Stimulated activated naive CD8-positive, alpha-beta T cell treated with anti-CD3 and anti-CD28 coated beads, Interleukin-15, Interleukin-2, amounts not matched to agents 100 ng/mL and 50 ng/mL, for 24 hours (primary cell): Measurements from ENCODE around the gene PHLDB2.

Source experiments
- H3K27ac Mint-ChIP-seq: one replicate; pipeline ENCODE4 v1.8.0; 2021; ENCODE audit warnings: mild to moderate bottlenecking, mixed read lengths
- H3K27me3 Mint-ChIP-seq: one replicate; pipeline ENCODE4 v1.8.0; 2021; ENCODE audit warnings: mixed read lengths
- H3K36me3 Mint-ChIP-seq: one replicate; pipeline ENCODE4 v1.8.0; 2021; ENCODE audit warnings: low read depth, mixed read lengths
- H3K4me1 Mint-ChIP-seq: one replicate; pipeline ENCODE4 v1.8.0; 2021; ENCODE audit warnings: low read depth, mixed read lengths
- H3K4me3 Mint-ChIP-seq: one replicate; pipeline ENCODE4 v1.8.0; 2021; ENCODE audit warnings: mild to moderate bottlenecking, mixed read lengths
- H3K9me3 Mint-ChIP-seq: one replicate; pipeline ENCODE4 v1.8.0; 2021; ENCODE audit warnings: mixed read lengths

Gene PHLDB2

GRCh38 chr3:111939873-111940272, 80.8 kb downstream of the PHLDB2 start:
- Mint-ChIP-seq H3K4me3 (no peak overlapping the region), H3K9me3 (no peaks in the 10 kb centered on the region), H3K36me3 (peaks cover 6% of the 10 kb centered on the region), H3K27me3 (no peaks in the 10 kb centered on the region), H3K27ac (no peak overlapping the region), H3K4me1 (no peaks in the 10 kb centered on the region)

DNA sequence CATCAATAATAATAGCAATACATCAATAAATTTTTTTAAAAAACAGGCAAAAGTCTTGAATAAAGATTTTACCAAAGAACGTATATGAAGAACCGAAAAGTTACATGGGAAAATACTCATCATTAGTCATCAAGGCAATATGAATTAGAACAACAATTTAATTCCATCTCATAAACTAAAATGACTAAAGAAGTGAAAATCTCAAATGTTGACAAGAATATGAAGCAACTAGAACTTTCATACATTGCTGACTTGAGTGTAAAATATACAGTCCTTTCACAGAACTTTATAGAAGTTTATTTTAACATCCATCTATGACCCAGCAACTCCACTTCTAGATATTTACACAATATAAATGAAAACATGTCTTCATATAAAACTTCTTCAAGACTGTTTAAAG, 84.5 kb downstream of the PHLDB2 start:
- Mint-ChIP-seq H3K27me3 (no peaks in the 10 kb centered on the region), H3K9me3 (no peaks in the 10 kb centered on the region), H3K36me3 (peaks cover 6% of the 10 kb centered on the region)

DNA sequence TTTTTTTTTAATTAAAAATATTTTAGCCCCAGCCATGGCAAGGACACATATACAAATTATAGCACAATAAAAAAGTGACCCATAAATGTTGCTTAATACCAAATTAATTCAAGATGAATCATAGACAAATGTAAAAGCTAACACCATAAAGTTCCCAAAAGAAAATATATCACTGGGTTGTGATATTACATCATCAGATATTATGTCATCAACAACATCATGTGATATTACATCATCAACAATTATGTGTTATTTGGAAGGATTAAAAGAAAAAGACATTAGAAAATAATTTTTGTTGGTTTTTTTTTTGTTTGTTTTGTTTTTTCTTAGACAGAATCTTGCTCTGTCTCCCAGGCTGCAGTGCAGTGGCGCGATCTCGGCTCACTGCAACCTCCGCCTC, 85.3 kb downstream of the PHLDB2 start:
- no peaks in the 10 kb centered on the region for H3K27me3 Mint-ChIP-seq
- no peaks in the 10 kb centered on the region for H3K4me1 Mint-ChIP-seq
- H3K4me3 Mint-ChIP-seq = no peak overlapping the region
- H3K9me3 Mint-ChIP-seq = no peaks in the 10 kb centered on the region
- peaks cover 6% of the 10 kb centered on the region for H3K36me3 Mint-ChIP-seq
- H3K27ac Mint-ChIP-seq = no peak overlapping the region

More for the DNA sequence above, 84.5 kb downstream of the PHLDB2 start:
- Mint-ChIP-seq H3K4me3 (no peak overlapping the region), H3K4me1 (no peaks in the 10 kb centered on the region), H3K27ac (no peak overlapping the region)

GRCh38 chr3:111947231-111947630, 88.2 kb downstream of the PHLDB2 start:
- no peak overlapping the region for H3K4me3 Mint-ChIP-seq
- no peaks in the 10 kb centered on the region for H3K9me3 Mint-ChIP-seq
- H3K27me3 Mint-ChIP-seq = no peaks in the 10 kb centered on the region
- H3K36me3 Mint-ChIP-seq = no peaks in the 10 kb centered on the region
- H3K4me1 Mint-ChIP-seq = no peaks in the 10 kb centered on the region
- H3K27ac Mint-ChIP-seq = no peak overlapping the region

GRCh38 chr3:111948786-111949185, 89.7 kb downstream of the PHLDB2 start:
- no peaks in the 10 kb centered on the region for H3K27me3 Mint-ChIP-seq
- no peaks in the 10 kb centered on the region for H3K36me3 Mint-ChIP-seq
- H3K4me1 Mint-ChIP-seq = no peaks in the 10 kb centered on the region
- no peak overlapping the region for H3K4me3 Mint-ChIP-seq
- H3K27ac Mint-ChIP-seq = no peak overlapping the region
- H3K9me3 Mint-ChIP-seq = no peaks in the 10 kb centered on the region

DNA sequence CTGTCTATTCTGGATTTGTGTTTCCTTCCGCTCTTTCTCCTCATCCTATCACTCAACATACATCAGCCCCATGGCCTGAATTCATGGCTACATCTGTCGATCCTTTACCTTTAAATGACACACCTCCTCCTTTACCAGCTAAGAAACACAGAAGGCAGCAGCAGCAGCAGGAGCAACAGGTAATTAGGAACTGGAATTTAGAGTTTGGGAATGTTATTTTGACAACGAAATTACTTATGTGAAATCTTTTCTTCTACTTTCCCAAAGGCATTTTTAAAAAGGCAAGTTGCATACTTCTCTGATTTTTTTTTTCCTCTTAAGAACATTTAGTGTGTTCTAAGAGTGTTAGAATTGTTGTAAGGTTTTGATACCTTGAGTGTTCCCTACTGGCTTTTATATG, 90.6 kb downstream of the PHLDB2 start:
- no peak overlapping the region for H3K27ac Mint-ChIP-seq
- no peaks in the 10 kb centered on the region for H3K4me1 Mint-ChIP-seq
- no peak overlapping the region for H3K4me3 Mint-ChIP-seq
- H3K9me3 Mint-ChIP-seq = no peaks in the 10 kb centered on the region
- no peaks in the 10 kb centered on the region for H3K27me3 Mint-ChIP-seq
- H3K36me3 Mint-ChIP-seq = no peaks in the 10 kb centered on the region

DNA sequence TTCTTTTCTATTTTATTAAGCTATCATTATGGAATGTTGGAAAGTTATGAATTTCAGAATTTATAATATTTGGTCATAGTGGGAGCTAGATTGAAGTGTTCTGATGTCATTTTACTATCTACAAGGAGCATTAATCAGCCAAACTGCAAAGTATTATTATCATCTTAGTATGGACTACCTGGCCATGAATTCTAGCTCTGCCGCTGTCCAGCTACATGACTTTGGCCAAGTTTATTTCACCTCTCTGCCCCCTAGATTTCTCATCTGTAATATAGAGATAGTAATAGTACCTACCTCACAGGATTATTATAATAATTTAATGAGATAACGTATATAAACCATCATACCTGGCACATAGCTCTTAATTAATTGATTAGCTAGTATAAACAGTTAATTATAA, 92.0 kb downstream of the PHLDB2 start:
- Mint-ChIP-seq H3K9me3 (no peaks in the 10 kb centered on the region), H3K4me3 (no peak overlapping the region), H3K27ac (no peak overlapping the region), H3K4me1 (no peaks in the 10 kb centered on the region), H3K36me3 (no peaks in the 10 kb centered on the region), H3K27me3 (no peaks in the 10 kb centered on the region)

- no peak overlapping the region for H3K27ac Mint-ChIP-seq
- no peak overlapping the region for H3K4me3 Mint-ChIP-seq
- H3K36me3 Mint-ChIP-seq = no peaks in the 10 kb centered on the region
- no peaks in the 10 kb centered on the region for H3K4me1 Mint-ChIP-seq
- H3K27me3 Mint-ChIP-seq = no peaks in the 10 kb centered on the region
- no peaks in the 10 kb centered on the region for H3K9me3 Mint-ChIP-seq
Observed at GRCh38 chr3:111952086-111952485, 93.0 kb downstream of the PHLDB2 start.

GRCh38 chr3:111952866-111953450, 93.9 kb downstream of the PHLDB2 start:
- H3K4me1 Mint-ChIP-seq = no peaks in the 10 kb centered on the region
- H3K36me3 Mint-ChIP-seq = no peaks in the 10 kb centered on the region
- no peaks in the 10 kb centered on the region for H3K9me3 Mint-ChIP-seq
- H3K27me3 Mint-ChIP-seq = no peaks in the 10 kb centered on the region
- no peak overlapping the region for H3K27ac Mint-ChIP-seq
- H3K4me3 Mint-ChIP-seq = no peak overlapping the region

GRCh38 chr3:111954228-111954990, 95.3 kb downstream of the PHLDB2 start:
- Mint-ChIP-seq H3K4me1 (no peaks in the 10 kb centered on the region), H3K27ac (no peak overlapping the region), H3K9me3 (no peaks in the 10 kb centered on the region), H3K36me3 (no peaks in the 10 kb centered on the region), H3K4me3 (no peak overlapping the region), H3K27me3 (no peaks in the 10 kb centered on the region)

DNA sequence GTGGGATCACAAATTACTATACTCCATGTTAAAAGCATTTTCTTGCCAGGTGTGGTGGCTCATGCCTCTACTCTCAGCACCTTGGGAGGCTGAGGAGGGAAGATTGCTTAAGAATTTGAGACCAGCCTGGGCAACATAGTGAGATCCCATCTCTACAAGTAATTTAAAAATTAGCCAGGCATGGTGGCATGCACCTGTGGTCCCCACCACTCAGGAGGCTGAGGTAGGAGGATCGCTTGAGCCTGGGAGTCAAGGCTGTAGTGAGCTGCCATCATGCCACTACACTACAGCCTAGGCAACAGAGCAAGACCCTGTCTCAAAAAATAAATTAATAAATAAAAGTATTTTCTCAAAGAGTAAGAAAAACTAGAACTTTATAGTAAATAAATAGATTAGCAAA, 96.8 kb downstream of the PHLDB2 start:
- Mint-ChIP-seq H3K4me3 (no peak overlapping the region), H3K27me3 (no peaks in the 10 kb centered on the region), H3K36me3 (no peaks in the 10 kb centered on the region), H3K4me1 (no peaks in the 10 kb centered on the region), H3K27ac (no peak overlapping the region), H3K9me3 (no peaks in the 10 kb centered on the region)

DNA sequence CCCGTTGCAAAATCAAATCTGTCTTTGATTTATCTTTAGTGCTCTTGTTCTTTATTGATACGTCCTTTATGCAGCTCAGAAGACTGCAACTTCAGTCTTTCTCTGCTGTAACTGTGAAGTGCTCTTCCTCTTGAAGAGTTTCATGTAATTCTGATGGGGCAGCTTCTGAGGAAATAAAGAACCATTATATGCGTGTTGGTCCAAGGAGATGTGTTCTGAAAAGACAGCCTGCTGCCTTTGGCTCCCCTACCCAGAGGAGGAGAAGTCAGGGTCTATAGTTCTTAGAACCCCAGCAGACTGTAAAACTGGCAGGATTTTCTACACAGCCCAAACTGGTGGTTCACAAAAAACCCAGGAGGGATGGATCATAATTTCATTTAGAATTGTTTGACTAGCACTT, 97.4 kb downstream of the PHLDB2 start:
- no peaks in the 10 kb centered on the region for H3K27me3 Mint-ChIP-seq
- H3K4me1 Mint-ChIP-seq = no peaks in the 10 kb centered on the region
- H3K27ac Mint-ChIP-seq = no peak overlapping the region
- no peaks in the 10 kb centered on the region for H3K9me3 Mint-ChIP-seq
- no peaks in the 10 kb centered on the region for H3K36me3 Mint-ChIP-seq
- H3K4me3 Mint-ChIP-seq = no peak overlapping the region

DNA sequence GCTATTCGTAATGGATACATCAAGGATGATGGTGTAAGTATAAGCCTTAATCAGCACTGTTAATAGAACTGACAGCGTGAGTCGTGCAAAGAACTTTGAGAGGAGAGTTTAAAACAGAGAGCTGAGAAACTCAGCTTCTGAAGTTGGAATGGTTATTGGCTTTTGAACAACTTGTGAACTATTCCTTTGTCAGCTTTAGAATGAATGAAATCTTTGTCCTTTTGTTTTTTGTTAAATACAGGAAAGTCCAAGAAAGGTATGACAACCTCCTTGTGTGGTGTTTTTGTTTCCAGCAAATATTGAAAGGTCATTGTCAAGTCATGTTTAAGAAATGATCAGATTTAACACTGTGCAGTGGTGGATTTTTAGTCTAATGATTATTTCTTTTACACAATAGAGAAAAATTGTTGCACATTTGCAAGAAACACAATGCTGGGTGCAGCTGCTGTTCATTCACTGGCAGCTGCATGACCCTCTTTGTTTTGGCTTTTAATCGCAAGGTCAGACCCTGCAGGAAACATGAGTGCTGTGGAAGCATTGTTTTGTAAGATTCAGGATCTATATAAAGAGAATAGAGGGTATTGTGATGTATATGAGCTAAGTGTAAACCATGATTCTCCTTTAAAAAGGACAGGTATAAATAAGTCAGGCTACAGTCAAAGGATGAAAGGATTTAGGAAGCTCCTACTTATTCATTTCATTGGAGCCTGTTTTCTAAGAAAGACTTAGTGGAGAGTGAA, 98.1 kb downstream of the PHLDB2 start:
- no peak overlapping the region for H3K27ac Mint-ChIP-seq

DNA sequence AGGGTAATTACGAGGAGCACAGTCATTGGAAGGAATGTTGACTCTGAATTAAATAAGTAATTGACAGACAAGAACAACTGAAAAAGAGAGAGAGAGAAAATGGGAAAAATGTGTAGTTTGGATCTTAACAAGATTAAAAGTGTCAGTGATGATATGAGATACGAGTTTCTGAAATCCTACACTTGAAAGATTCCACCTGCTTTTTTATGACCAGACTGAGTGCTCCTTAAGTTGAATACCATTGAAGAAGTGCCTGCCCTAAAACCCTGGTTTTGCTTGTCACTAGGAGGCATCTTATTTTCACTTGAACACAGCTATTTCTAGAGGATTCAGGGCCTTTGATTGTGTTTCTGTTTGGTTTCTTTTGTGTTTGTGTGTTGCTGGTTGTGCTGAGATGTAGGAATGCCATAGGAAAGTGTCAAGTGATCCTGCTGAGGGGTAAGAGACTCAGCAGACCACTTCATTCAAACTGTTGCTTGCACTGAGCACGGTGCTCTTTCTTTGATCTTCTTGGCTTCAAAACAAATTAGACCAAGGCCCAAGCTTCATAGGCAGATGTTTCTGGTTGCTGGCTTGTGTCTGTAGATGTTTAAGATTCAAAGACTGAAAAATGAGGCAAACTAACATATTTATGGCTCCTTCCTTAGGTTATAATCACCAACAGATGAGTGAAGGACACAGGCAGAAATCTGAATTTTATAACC, 102.5 kb downstream of the PHLDB2 start:
- Mint-ChIP-seq H3K4me1 (peaks cover 16% of the 10 kb centered on the region), H3K27ac (no peak overlapping the region), H3K4me3 (no peak overlapping the region), H3K27me3 (no peaks in the 10 kb centered on the region), H3K9me3 (no peaks in the 10 kb centered on the region), H3K36me3 (no peaks in the 10 kb centered on the region)

More for the DNA sequence above, 98.1 kb downstream of the PHLDB2 start:
- Mint-ChIP-seq H3K4me1 (no peaks in the 10 kb centered on the region), H3K9me3 (no peaks in the 10 kb centered on the region), H3K36me3 (no peaks in the 10 kb centered on the region), H3K4me3 (no peak overlapping the region), H3K27me3 (no peaks in the 10 kb centered on the region)

DNA sequence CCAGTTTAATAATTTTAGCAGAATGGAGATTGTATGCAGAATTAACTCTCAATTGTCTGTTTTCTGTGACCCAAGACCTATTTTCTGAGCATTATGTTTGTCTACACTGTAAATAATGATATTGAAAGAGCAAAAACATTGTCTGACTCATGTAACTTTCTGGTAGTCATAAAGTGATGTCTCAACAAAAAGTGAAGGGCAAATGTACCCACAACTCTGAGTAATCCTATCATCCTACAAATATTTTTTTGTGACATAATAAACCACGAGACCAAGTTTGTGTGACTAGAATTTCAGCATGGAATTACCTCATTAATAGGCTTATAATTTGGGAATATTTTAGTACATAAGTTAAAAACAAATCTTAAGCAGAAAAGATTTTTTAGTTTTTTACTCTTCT, 104.4 kb downstream of the PHLDB2 start:
- H3K9me3 Mint-ChIP-seq = no peaks in the 10 kb centered on the region
- no peak overlapping the region for H3K4me3 Mint-ChIP-seq
- H3K4me1 Mint-ChIP-seq = peaks cover 25% of the 10 kb centered on the region
- H3K36me3 Mint-ChIP-seq = no peaks in the 10 kb centered on the region
- H3K27ac Mint-ChIP-seq = no peak overlapping the region
- H3K27me3 Mint-ChIP-seq = no peaks in the 10 kb centered on the region
